Measurements from ENCODE around the gene CRELD2.

The CRELD2 gene

GRCh38 chr22:49929994-49930575, 11.7 kb downstream of the CRELD2 start:
- DNase-seq (ENCODE audit: low read depth in 2 of 2): no peak

GRCh38 chr22:49930596-49931412, 12.4 kb downstream of the CRELD2 start:
- DNase-seq (ENCODE audit: low read depth in 2 of 2): peak; percentile 35 to 50

GRCh38 chr22:49933236-49934159, 15.1 kb downstream of the CRELD2 start:
- DNase-seq (ENCODE audit: low read depth in 2 of 2): no peak

- DNase-seq (ENCODE audit: low read depth in 2 of 2): no peak
These were observed 15.9 kb downstream of the CRELD2 start for GRCh38 chr22:49934160-49934890.

DNA sequence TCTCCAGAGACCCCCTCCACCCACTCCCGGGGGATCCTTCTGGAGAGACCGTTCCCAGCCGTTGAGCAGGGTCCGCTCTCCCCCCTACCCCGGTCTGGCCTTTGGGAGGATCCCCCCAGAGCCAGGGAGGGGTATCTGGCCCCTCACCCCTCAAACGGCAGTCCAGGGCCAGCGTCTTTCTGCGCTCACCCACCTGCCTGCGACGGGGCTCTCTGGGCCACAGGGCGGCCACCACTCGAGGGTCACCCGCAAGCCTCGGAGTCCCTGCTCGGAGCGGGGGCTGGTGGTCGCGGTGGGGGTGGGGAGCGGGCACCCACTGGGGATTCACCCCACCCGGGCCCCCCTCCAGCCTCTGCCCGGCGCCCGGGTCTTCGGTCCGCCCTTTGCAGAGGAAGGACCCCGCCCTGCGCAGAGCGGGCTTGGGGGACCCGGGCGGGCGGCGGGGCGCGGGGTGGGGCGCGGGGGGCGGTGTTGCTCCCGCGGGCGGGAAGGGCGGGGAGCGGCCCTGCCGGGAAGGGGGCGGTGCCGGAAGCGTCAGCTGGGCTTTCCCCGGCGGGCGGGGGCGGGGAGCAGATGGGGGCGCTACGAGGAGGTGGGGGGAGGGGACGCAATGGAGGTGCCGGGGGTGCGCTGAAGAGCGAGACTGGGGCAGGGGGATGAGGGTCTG, 16.6 kb downstream of the CRELD2 start:
- DNase-seq (ENCODE audit: low read depth in 2 of 2): peak; percentile 91

DNA sequence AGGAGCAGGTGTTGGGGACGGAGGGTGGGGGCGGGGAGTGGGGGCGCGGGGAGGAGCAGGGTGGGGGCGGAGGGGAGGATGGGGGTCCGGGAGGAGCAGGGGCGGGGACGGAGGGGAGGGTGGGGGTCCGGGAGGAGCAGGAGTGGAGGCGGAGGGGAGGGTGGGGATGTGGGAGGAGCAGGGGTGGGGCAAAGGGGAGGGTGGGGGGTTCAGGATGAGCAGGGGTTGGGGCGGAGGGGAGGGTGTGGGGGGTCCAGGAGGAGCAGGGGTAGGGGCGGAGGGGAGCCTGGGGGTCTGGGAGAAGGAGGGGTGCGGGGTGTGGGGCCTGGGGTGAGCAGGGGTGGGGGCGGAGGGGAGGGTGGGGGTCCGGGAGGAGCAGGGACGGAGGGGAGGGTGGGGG, 17.1 kb downstream of the CRELD2 start:
- no peak for DNase-seq (ENCODE audit: low read depth in 2 of 2)

GRCh38 chr22:49936018-49936972, 17.9 kb downstream of the CRELD2 start:
- DNase-seq (ENCODE audit: low read depth in 2 of 2): peak; percentile 94 to 97

DNA sequence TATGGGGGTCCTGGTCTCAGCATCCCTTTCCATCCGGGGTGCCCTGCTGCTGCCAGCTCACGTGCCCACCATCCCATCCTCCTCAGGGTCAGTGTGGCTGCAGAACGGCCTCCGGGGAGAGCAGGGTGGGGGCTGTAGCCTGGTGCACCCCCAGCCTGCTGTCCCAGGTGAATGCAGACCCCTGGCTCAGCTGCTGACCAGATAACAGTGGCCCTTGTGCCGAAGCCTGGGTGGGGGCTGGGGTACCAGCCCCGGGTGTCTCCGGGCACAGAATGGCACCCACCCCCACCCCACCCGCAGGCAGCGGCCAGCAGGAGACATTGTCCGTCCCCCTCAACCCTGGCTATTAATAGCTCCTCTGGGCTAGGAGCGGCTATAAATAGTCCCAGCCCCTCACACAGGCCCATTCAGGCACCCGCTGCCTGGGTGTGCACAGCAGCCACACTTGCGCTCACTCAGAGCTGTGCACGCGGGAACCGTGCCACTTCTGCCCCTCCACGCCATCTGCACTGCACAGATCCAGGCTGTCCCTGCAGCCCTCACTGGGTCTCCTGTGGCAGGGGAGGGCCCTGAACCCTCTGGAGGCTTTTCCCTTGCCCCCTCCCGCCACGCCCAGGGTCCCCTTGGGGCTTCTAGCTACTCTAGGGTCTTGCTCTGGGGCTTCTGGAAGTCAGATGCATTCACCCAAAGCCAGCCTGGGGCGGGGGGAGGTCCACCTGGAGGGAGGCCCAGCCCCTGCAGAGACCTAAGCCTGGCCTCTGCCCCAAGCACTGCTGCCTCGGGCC, 18.7 kb downstream of the CRELD2 start:
- DNase-seq (ENCODE audit: low read depth in 2 of 2): no peak

DNA sequence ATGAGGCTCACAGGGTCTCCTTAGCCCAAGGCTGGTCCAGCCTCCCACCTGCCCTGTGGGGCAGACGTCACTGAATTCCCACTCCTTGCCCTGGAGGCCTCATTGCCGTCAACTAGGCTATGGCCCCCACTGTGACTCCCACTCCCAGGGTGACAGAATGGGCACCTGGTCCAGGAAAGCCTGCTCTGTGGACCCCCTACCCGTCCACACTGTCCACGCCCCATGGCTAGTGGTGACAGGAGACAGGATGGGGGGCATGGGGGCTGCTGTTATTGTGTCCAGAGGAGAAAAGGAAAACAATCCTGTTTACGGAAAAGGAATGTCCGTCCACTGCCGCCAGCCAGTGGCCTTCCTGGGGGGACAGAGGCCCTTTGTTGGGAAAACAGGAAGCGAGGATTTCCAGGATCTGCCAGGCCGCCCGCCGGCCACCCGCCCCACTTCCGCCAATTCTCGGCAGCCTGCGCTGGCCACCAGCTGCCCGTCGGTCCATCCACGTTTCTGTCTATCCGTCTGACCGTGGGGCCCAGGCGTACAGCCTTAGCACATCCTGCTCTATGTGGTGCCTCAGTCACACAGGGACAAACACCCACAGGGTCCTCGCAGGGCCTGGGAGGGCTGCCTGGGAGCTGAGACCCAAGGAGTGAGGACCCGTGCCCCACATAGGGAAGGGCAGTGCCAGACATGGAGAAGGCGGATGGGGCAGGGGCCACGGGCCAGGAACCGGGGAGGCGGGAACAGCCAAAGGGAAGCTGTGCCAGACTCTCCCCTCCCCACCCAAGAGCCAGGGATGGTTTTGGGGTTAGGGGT, 19.5 kb downstream of the CRELD2 start:
- no peak for DNase-seq (ENCODE audit: low read depth in 2 of 2)

- DNase-seq (ENCODE audit: low read depth in 2 of 2): no peak
These were observed 20.2 kb downstream of the CRELD2 start for GRCh38 chr22:49938565-49939136.

GRCh38 chr22:49941507-49942316, 23.3 kb downstream of the CRELD2 start:
- DNase-seq (ENCODE audit: low read depth in 2 of 2): no peak

DNA sequence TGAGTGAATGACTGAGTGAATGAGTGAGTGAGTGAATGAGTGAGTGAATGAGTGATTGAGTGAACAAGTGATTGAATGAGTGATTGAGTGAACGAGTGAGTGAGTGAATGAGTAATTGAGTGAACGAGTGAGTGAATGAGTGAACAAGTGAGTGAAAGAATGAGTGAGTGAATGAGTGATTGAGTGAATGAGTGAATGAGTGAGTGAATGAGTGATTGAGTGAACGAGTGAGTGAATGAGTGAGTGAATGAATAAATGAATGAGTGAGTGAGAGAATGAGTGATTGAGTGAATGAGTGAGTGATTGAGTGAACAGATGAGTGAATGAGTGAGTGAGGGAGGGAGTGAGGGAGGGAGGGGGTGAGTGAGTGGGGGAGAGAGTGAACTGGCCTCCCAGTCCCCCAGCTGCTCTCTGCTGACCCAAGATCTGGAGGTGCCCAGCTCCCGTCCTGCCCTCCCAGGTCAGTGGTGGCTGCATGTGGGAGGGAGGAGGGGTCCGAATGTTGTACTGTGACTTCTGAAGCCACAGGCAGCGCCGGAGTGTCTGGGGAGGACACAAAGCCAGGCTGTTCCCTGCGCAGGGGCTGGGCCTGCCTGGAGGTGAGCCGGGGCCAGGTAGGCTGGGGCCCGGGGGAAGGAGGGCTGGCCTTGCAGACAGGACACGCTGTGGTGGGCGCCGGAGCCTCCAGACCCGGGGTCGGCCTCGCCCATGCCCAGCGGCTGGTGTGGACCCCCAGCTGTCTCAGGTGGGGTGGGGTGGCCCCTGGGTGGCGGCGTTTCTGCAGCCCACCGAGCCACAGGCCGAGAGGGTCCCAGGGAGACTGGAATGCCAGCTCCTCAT, 24.4 kb downstream of the CRELD2 start:
- DNase-seq (ENCODE audit: low read depth in 2 of 2): no peak

DNA sequence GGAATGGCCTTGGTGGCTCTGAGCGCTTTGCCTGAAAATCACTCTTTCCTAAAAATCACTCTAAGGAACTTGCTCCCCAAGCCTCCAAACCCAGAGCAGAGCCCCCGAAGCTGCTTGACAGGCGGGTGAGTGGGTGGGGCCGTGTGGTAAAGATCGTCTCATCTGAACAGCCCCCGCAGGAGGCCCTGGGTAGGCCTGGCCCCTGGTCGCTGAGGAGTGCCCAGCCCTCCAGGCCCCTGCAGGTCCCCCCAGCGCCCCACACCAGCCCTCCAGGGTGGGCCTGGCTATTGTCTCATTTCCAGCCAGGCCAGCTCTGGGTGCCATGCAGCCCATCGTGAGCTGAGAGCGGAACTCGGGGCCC, 25.0 kb downstream of the CRELD2 start:
- DNase-seq (ENCODE audit: low read depth in 2 of 2): no peak

GRCh38 chr22:49943771-49944398, 25.5 kb downstream of the CRELD2 start:
- no peak for DNase-seq (ENCODE audit: low read depth in 2 of 2)

- no peak for DNase-seq (ENCODE audit: low read depth in 2 of 2)
These were observed 26.0 kb downstream of the CRELD2 start for GRCh38 chr22:49944399-49944891.
